OCI-LY3 (cell line): ENCODE results near the gene GNA12.

ENCODE experiments used
- H2AFZ ChIP-seq: fragments of 200-600, 300-600 bp; shearing (Covaris generic); 2 replicates; pipeline ENCODE4 v1.6.0; 2014; ENCODE audit warnings: antibody characterized with exemption, low read depth, low read length
- H3K27ac ChIP-seq: fragments of 200-600, 300-600 bp; sonication (generic); 2 replicates; pipeline ENCODE4 v1.5.1; 2014; ENCODE audit warnings: mild to moderate bottlenecking, low read length, moderate library complexity, mixed read lengths
- H3K27me3 ChIP-seq: fragments of 200-600, 300-600 bp; sonication (generic); 2 replicates; pipeline ENCODE4 v1.6.1; 2014; ENCODE audit warnings: low read depth, low read length, mixed read lengths
- H3K36me3 ChIP-seq: fragments of 200-600, 300-600 bp; sonication (generic); replicated peaks from 2 replicates; pipeline ENCODE3; 2014; ENCODE audit warnings: low read depth, low read length, mixed read lengths
- H3K4me1 ChIP-seq: fragments of 300-600, 200-600 bp; sonication (generic); 2 replicates; pipeline ENCODE4 v1.6.1; 2014; ENCODE audit warnings: low read length, mixed read lengths
- H3K4me2 ChIP-seq: fragments of 200-600, 300-600 bp; sonication (generic); 2 replicates; pipeline ENCODE4 v1.6.1; 2014; ENCODE audit warnings: low read length, mixed read lengths
- H3K4me3 ChIP-seq: fragments of 300-600, 200-600 bp; sonication (generic); 2 replicates; pipeline ENCODE4 v1.5.1; 2014; ENCODE audit warnings: antibody characterized with exemption, mild to moderate bottlenecking, low read length, moderate library complexity
- H3K79me2 ChIP-seq: fragments of 300-600, 200-600 bp; shearing (Covaris generic); 2 replicates; pipeline ENCODE4 v1.6.1; 2014; ENCODE audit warnings: mild to moderate bottlenecking, low read length, mixed read lengths
- H3K9ac ChIP-seq: fragments of 300-600, 200-600 bp; shearing (Covaris generic); 2 replicates; pipeline ENCODE4 v1.6.0; 2014; ENCODE audit warnings: mild to moderate bottlenecking, low read length, moderate library complexity
- H3K9me3 ChIP-seq: fragments of 200-600, 300-600 bp; shearing (Covaris generic); 2 replicates; pipeline ENCODE4 v1.6.1; 2014; ENCODE audit warnings: low read length, mixed read lengths; ENCODE audit not compliant: insufficient read depth
- H4K20me1 ChIP-seq: fragments of 200-600, 300-600 bp; sonication (generic); 2 replicates; pipeline ENCODE4 v1.6.1; 2016; ENCODE audit warnings: low read length, mixed read lengths; ENCODE audit not compliant: insufficient read depth
- EZH2phosphoT487 ChIP-seq: fragments of 200-600 bp; shearing (Covaris generic); IDR thresholded peaks from 2 replicates; pipeline ENCODE4 v1.6.1; 2018; ENCODE audit warnings: antibody characterized with exemption, mixed run types, low read depth
- TF ChIP-seq, protein P1 (sequence below): fragments of 200-600, 300-600 bp; sonication (generic); IDR thresholded peaks from 2 replicates; pipeline ENCODE4 v1.5.1; 2014; ENCODE audit warnings: antibody characterized with exemption, low read length, low read depth

GNA12 gene

DNA sequence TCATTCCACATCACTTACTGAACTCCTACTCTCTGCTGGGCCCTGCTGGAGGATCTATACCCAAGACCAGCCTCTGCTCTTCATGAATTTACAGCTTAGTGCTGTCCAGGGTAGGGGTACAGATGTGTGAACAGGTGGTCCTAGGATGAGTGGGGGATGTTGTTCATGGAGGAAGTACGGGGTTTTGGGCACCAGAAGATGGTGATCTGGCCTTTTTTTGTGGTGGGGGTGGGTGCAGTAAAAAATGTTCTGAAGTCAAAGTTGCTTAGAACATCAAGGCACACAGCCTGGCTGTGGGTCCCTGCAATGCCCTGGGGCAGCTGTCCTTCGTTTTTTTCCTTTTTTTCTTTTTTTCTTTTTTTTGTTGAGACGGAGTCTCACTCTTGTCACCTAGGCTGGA lies 34.2 kb upstream of the GNA12 start:
- no peak overlapping the region for H3K9ac ChIP-seq

DNA sequence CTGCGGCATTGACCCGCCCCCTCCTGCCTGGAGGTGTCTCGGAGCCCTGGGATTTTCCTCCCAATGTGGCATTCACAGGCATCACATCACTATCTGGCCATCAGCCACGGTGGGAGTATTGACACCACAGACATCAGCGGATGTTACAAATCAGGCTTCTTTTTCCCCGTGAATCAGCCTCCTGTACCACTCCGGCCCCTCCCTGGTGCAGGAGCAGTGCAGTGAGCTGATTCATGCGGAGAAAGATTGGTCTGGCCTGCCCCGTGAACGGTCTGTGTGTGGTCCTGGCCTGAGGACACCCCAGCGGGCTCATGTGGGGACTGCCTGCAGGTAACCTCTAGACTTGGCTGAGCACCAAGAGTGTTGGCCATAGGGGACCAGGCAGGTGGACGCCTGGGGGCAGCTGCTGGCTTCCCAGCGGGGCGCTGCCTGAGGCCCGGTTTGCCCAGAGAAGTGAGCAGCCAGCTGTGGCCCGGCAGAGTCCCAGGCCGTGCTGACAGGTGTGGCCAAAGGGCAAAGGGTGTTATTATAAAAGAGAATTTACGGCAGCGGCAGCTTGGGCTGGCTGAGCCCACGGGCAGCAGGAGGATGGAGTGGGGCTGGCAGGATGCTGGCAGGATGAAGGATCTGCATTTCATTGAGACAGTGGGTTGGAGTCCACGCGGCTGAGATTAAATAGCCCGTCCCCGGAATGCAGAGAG lies 32.1 kb upstream of the GNA12 start:
- Histone ChIP-seq H3K4me2 (no peak overlapping the region), H3K36me3 (no peaks in the 10 kb centered on the region), H3K9ac (no peak overlapping the region), H3K9me3 (no peaks in the 10 kb centered on the region), H3K4me3 (no peak overlapping the region), H3K4me1 (no peaks in the 10 kb centered on the region), H3K79me2 (no peaks in the 10 kb centered on the region), H3K27ac (no peak overlapping the region), H3K27me3 (no peaks in the 10 kb centered on the region), H4K20me1 (no peaks in the 10 kb centered on the region), H2AFZ (no peak overlapping the region)
- TF ChIP-seq, protein P1, sequence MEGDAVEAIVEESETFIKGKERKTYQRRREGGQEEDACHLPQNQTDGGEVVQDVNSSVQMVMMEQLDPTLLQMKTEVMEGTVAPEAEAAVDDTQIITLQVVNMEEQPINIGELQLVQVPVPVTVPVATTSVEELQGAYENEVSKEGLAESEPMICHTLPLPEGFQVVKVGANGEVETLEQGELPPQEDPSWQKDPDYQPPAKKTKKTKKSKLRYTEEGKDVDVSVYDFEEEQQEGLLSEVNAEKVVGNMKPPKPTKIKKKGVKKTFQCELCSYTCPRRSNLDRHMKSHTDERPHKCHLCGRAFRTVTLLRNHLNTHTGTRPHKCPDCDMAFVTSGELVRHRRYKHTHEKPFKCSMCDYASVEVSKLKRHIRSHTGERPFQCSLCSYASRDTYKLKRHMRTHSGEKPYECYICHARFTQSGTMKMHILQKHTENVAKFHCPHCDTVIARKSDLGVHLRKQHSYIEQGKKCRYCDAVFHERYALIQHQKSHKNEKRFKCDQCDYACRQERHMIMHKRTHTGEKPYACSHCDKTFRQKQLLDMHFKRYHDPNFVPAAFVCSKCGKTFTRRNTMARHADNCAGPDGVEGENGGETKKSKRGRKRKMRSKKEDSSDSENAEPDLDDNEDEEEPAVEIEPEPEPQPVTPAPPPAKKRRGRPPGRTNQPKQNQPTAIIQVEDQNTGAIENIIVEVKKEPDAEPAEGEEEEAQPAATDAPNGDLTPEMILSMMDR = no peak
- no peak for TF ChIP-seq EZH2phosphoT487

More for the DNA sequence above, 34.2 kb upstream of the GNA12 start:
- Histone ChIP-seq H3K36me3 (no peaks in the 10 kb centered on the region), H4K20me1 (no peaks in the 10 kb centered on the region), H3K4me1 (no peaks in the 10 kb centered on the region), H3K9me3 (no peaks in the 10 kb centered on the region), H3K79me2 (no peaks in the 10 kb centered on the region), H3K27me3 (no peaks in the 10 kb centered on the region), H3K4me2 (no peak overlapping the region), H3K4me3 (no peak overlapping the region), H2AFZ (no peak overlapping the region), H3K27ac (no peak overlapping the region)
- TF ChIP-seq EZH2phosphoT487 = no peak
- TF ChIP-seq, protein P1 = no peak

DNA sequence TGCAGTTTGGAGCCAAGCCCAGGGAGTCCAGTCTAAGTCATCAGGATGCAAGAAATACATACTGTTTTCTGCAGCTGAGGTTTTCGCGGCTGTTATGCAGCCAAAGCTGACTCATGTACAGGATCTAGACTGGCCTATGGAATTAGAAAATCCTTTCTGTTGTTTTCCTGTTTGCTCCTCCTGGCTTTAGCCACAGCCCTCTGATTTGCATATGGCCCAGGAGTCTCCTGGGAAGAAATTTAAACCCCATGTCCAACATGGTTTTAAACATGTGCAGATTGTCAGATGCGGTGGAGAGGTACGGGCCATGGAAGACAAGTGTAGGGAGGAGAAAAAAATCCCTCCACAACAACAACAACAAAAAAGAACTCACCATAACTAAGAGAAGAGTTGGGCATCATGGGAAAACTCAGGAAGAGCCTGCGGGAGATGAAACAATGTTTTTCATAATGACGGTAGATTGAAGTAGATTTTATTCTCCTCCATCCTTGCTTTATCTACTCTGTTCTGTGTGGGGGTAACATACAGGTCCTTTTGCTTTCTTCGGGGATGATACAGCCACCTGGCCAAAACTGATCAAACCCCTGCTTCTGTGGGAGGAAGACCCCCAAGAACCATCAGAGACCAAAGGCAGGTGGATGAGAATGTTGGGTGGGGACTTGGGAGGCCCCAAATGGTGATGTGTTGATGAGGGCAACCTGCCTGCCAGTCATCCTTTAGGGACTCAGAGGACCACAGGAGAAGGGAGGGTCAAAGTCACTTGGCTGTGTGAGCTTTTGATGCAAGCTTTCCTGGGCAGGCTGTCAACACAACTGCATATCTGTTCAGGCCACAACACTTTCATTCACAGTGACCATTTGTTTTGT lies 29.8 kb upstream of the GNA12 start:
- no peak overlapping the region for H3K9ac ChIP-seq
- no peak overlapping the region for H3K27ac ChIP-seq
- no peak overlapping the region for H3K4me3 ChIP-seq
- no peak overlapping the region for H2AFZ ChIP-seq
- TF ChIP-seq, protein P1 = no peak
- no peak overlapping the region for H3K4me2 ChIP-seq
- H3K36me3 ChIP-seq = no peaks in the 10 kb centered on the region
- peaks cover 8% of the 10 kb centered on the region for H3K4me1 ChIP-seq
- no peaks in the 10 kb centered on the region for H3K79me2 ChIP-seq
- no peaks in the 10 kb centered on the region for H4K20me1 ChIP-seq
- H3K9me3 ChIP-seq = no peaks in the 10 kb centered on the region
- no peaks in the 10 kb centered on the region for H3K27me3 ChIP-seq

DNA sequence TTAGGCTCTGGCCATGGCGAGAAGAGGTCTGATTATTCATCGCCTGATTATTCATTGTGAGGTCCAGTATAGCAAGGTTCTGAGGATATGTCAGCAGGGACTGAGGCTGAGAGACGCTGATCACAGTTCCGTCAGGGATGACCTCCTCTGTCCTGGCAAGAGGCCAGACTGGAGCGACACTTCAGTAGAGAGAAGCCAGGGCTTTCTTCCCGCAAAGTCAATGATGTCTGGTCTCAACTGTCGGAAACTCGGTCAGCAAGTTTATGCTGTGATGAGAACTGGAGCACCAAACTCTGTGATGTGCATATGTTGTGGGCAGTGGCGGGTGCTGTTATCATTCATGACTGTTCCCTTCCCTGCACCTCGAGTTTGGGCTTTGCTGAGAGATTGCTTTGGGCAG lies 29.0 kb upstream of the GNA12 start:
- H3K9me3 ChIP-seq = no peaks in the 10 kb centered on the region
- no peaks in the 10 kb centered on the region for H4K20me1 ChIP-seq
- no peaks in the 10 kb centered on the region for H3K79me2 ChIP-seq
- no peaks in the 10 kb centered on the region for H3K27me3 ChIP-seq
- no peak overlapping the region for H3K9ac ChIP-seq
- H3K36me3 ChIP-seq = no peaks in the 10 kb centered on the region
- H2AFZ ChIP-seq = no peak overlapping the region
- TF ChIP-seq, protein P1 = no peak
- no peak for TF ChIP-seq EZH2phosphoT487
- H3K4me2 ChIP-seq = no peak overlapping the region
- H3K4me1 ChIP-seq = peaks cover 8% of the 10 kb centered on the region
- no peak overlapping the region for H3K27ac ChIP-seq
- H3K4me3 ChIP-seq = no peak overlapping the region
